HCEC 1CT (cell line): ENCODE results near the gene HSD17B2.
"Not testable (repeated sequence)": the region's sequence is repeated elsewhere in the genome, so short reads cannot be mapped to it uniquely, and the experiment has no call there.

ENCODE experiments used
- DNase-seq: peaks from one replicate; pipeline ENCODE4 v3.0.0-alpha.2; 2017

The HSD17B2 gene

DNA sequence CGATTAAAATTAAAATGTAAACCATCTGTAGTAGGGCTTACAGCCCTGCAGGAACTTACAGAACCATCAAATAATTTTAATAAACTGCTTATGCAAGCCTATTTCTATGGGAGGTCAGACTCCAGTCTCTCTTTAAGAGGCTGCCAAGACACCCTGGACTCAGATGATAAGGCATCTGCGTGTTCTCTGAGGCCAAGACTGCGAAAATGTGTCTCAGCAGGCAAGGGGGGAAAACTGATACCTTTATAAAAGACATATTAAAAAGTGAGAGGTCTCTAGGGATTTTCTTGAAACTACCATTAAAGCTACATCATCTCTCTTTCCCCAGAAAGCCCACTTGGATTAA is 102.7 kb downstream of the HSD17B2 start:
- no peak for DNase-seq

DNA sequence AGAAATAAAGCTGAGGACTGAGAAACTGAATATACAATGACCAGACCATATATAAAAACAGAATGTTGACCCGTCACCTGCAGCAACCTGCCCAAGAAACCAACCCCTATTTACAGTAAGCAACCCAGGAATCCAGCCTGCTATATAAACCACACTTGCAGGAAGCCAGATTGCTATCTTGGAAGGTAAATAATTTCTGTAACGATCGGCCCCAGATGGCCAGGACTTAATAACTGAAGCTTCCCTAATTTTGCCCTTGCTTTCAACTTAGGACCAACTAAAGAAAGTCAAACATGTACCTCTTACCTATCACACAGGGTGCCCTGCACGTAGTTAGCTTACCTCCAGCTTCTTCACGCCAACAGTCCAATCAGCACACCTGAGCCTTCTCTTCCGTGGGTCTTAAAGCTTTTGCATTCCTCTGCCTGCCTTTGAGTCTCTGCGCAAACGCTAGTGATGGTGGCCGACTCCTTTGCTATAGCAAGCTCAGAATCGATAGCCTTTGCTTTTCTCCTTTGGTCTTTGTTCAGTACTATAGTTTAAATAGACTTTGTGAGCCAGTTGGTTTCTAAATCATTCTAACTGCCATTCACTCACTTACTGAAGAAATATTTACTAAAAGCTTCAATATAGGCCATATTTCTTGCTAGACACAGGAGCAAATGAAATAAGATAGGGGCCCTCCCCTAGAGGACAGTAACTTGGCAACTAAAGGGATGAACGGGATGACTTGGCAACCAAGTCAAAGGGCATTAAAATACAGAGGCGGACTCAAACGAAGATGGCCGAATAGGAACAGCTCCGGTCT is 103.6 kb downstream of the HSD17B2 start:
- no peak for DNase-seq

DNA sequence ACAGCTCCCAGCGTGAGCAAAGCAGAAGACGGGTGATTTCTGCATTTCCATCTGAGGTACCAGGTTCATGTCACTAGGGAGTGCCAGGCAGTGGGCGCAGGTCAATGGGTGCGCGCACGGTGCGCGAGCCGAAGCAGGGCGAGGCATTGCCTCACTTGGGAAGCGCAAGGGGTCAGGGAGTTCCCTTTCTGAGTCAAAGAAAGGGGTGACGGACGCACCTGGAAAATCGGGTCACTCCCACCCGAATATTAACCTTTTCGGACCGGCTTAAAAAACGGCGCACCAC is 104.2 kb downstream of the HSD17B2 start:
- not testable (repeated sequence) for DNase-seq

DNA sequence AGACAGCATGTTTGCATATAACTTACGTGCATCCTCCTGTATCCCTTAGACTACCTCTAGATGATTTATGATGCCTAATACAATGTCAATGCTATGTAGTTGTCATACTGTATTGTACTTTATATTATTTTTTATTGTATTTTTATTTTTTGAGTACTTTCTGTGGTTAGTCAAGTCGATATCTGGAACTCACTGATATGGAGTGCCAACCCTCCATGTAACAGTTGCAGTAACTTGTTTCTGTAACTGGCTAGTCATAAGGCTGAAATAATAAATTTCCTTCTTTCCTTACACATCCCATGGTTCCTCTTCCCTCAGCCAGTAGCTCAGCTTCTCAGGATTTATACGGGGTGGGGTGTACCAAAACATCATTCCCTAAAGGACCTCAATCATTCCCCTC is 111.5 kb downstream of the HSD17B2 start:
- no peak for DNase-seq

DNA sequence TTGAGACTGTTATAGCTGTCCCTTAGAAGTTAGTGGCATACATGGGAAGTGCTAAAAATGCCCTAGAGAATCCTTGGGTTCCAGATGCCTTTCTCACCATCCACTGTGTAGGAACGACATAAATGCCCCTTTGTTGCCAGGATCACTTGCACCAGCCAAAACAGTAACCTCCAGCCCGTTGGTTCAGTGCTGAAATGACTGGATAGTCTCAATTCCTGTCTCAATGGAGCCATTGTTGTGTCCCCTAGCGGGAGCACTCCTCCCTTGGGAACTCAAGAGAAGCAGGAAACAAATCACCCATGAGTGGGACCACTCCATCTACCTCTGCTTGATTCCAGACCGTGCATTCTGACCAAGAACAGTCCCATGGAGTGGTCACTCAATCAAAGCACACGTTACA is 111.9 kb downstream of the HSD17B2 start:
- no peak for DNase-seq

DNA sequence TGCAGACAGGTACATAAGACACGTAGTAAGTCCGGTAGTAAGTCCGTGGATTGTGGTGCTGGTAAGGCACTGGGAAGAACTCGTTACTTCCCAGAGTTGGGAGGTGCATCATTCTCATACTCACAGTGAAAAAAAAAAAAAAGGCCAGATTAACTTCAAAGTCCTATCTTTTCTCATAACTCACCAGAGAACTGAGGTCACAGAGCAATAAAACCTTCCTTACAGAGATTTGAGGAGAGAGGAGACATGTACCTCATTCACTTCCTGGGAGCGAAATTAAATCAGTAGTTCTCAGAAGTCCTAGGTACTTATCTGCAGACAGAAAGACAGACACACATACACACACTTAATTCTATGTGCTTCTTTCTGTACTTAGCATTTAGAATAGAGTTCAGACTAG is 112.5 kb downstream of the HSD17B2 start:
- DNase-seq, result no peak
